ENCODE data around the gene DCAF11. TPM values are rescaled to one million over a fixed set of nuclear protein-coding genes. Genes with fewer than 3 reads are reported as not detected.

DCAF11 gene
- total and polyA plus RNA-seq, 2 of the 13 experiments (the other 11 are each of a cell fraction or from before 2014, with no cell fraction given): 150 to 257 TPM

DNA sequence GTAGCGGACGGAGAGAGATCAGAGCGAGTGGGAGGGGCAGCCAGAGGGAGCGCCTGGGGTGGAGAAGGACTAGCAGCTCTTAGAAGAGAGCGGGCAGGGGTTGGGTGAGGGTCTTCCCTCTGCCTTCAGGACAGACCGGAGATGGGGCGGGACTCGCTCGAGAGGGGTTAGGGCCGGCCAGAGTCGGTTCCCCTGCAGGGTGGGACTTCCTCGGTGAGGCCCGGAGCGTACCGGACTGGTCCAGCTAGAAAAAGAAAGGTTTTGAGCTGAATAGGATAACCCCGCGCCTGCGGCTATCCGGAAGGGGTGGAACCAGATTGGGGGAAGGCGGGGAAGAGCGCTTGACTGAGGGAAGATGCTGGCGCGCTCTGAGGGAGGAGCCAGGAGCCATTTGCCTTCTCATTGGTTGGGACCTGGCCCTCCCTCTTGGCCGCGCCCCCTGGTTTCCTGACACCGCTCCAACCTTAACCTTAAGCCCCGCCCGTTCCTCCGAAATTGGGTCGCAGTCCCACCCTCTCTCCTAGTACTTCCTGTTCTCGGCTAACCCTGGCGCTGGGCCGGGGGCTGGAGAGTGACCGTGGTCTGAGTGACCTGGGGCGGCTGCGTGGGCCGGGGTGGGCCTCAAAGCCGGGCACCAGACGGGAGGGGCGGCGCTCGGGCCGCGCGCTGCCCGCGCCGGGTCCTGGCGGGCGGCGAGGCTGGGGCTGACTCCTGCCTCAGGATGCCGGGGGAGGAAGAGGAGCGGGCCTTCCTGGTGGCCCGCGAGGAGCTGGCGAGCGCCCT lies 32.6 kb downstream of the DCAF11 start, which contains the start of gene RNF31 (continued):
- TF ChIP-seq RBAK (CRISPR knock-in tag; IDR thresholded peaks at IDR 0.05) (no peak), ZNF143 (CRISPR knock-in tag; IDR thresholded peaks at IDR 0.05) (no peak; the same call in 1 of the 2 replicates), ZFX (CRISPR knock-in tag; IDR thresholded peaks at IDR 0.05; ENCODE audit: low read depth) (peak; percentile 98), ZNF616 (CRISPR knock-in tag; IDR thresholded peaks at IDR 0.05; ENCODE audit: low read depth) (peak; percentile 54), RBFOX2 (IDR thresholded peaks at IDR 0.05; ENCODE audit: low read depth, low read length) (peak; percentile 95), CCAR2 (optimal IDR thresholded peaks at IDR 0.05; ENCODE audit: low read depth, low read length) (no peak), PREB (CRISPR knock-in tag; IDR thresholded peaks at IDR 0.05) (peak; percentile 93; the same call in 1 of the 2 replicates), GMEB2 (CRISPR knock-in tag; IDR thresholded peaks at IDR 0.05; ENCODE audit: low read depth) (peak; percentile 57; the same call in 1 of the 2 replicates), RELA (CRISPR knock-in tag; IDR thresholded peaks at IDR 0.05) (no peak), BRD4 (CRISPR knock-in tag; IDR thresholded peaks at IDR 0.05) (peak; percentile 94; the same call in 1 of the 2 replicates), SNAPC4 (CRISPR knock-in tag; IDR thresholded peaks at IDR 0.05) (no peak; the same call in 1 of the 2 replicates)
- TF ChIP-seq, protein P1, sequence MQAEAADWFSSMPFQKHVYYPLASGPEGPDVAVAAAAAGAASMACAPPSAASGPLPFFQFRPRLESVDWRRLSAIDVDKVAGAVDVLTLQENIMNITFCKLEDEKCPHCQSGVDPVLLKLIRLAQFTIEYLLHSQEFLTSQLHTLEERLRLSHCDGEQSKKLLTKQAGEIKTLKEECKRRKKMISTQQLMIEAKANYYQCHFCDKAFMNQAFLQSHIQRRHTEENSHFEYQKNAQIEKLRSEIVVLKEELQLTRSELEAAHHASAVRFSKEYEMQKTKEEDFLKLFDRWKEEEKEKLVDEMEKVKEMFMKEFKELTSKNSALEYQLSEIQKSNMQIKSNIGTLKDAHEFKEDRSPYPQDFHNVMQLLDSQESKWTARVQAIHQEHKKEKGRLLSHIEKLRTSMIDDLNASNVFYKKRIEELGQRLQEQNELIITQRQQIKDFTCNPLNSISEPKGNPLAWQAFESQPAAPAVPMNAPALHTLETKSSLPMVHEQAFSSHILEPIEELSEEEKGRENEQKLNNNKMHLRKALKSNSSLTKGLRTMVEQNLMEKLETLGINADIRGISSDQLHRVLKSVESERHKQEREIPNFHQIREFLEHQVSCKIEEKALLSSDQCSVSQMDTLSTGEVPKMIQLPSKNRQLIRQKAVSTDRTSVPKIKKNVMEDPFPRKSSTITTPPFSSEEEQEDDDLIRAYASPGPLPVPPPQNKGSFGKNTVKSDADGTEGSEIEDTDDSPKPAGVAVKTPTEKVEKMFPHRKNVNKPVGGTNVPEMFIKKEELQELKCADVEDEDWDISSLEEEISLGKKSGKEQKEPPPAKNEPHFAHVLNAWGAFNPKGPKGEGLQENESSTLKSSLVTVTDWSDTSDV (CRISPR knock-in tag; IDR thresholded peaks at IDR 0.05): no peak
- TF ChIP-seq, protein P2, sequence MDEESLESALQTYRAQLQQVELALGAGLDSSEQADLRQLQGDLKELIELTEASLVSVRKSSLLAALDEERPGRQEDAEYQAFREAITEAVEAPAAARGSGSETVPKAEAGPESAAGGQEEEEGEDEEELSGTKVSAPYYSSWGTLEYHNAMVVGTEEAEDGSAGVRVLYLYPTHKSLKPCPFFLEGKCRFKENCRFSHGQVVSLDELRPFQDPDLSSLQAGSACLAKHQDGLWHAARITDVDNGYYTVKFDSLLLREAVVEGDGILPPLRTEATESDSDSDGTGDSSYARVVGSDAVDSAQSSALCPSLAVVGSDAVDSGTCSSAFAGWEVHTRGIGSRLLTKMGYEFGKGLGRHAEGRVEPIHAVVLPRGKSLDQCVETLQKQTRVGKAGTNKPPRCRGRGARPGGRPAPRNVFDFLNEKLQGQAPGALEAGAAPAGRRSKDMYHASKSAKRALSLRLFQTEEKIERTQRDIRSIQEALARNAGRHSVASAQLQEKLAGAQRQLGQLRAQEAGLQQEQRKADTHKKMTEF (CRISPR knock-in tag; IDR thresholded peaks at IDR 0.05): peak; percentile 68
- TF ChIP-seq, protein P3, sequence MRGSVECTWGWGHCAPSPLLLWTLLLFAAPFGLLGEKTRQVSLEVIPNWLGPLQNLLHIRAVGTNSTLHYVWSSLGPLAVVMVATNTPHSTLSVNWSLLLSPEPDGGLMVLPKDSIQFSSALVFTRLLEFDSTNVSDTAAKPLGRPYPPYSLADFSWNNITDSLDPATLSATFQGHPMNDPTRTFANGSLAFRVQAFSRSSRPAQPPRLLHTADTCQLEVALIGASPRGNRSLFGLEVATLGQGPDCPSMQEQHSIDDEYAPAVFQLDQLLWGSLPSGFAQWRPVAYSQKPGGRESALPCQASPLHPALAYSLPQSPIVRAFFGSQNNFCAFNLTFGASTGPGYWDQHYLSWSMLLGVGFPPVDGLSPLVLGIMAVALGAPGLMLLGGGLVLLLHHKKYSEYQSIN (CRISPR knock-in tag; IDR thresholded peaks at IDR 0.05; ENCODE audit: borderline replicate concordance): no peak
